HAP-1 (cell line): ENCODE measurements around the gene CDIP1.

Experiments
- DNase-seq, 2 experiments: peaks; one replicate each; pipeline ENCODE4 v3.0.0-alpha.2; 2016 to 2020; ENCODE audit warnings: low spot score in 2 of 2
- H3K27me3 ChIP-seq: fragments of 250-450 bp; sonication (Bioruptor Pico); 2 replicates; pipeline ENCODE4 v1.5.1; 2020; ENCODE audit warnings: low read depth, mild to moderate bottlenecking, moderate library complexity
- H3K36me3 ChIP-seq: fragments of 250-450 bp; sonication (Bioruptor Pico); replicated peaks from 2 replicates; pipeline ENCODE4 v1.5.1; 2020; ENCODE audit warnings: mild to moderate bottlenecking
- H3K4me1 ChIP-seq: fragments of 250-450 bp; sonication (Bioruptor Pico); 2 replicates; pipeline ENCODE4 v1.5.1; 2020; ENCODE audit warnings: mild to moderate bottlenecking
- H3K4me3 ChIP-seq: fragments of 250-450 bp; sonication (Bioruptor Pico); 2 replicates; pipeline ENCODE4 v1.5.1; 2020; ENCODE audit warnings: mild to moderate bottlenecking, moderate library complexity
- H3K9me3 ChIP-seq: fragments of 250-450 bp; sonication (Bioruptor Pico); 2 replicates; pipeline ENCODE4 v1.5.1; 2020; ENCODE audit warnings: mild to moderate bottlenecking, moderate library complexity
- in situ Hi-C: fragments of 300-500 bp; cut with MboI; formaldehyde crosslinking; loops from 3 replicates; pipeline ENCODE4 v1.14.3; 2020; ENCODE audit warnings: low sequenced_read_pairs, inconsistent platforms, mixed read lengths

CDIP1 gene

GRCh38 chr16:4505356-4506147 is 33.0 kb downstream of the CDIP1 start:
- H3K4me1 ChIP-seq: no peaks in the 10 kb centered on the region
- no peaks in the 10 kb centered on the region for H3K9me3 ChIP-seq
- no peak overlapping the region for H3K4me3 ChIP-seq
- H3K27me3 ChIP-seq: no peaks in the 10 kb centered on the region
- peaks cover 40% of the 10 kb centered on the region for H3K36me3 ChIP-seq
- in situ Hi-C loops: no loop called here
- no peak for DNase-seq

GRCh38 chr16:4501071-4501478 is 37.5 kb downstream of the CDIP1 start:
- Histone ChIP-seq H3K4me1 (no peaks in the 10 kb centered on the region), H3K27me3 (no peaks in the 10 kb centered on the region), H3K36me3 (peaks cover 3% of the 10 kb centered on the region; the same call in 1 of the 2 replicates), H3K4me3 (no peak overlapping the region), H3K9me3 (no peaks in the 10 kb centered on the region)
- DNase-seq: no peak
- in situ Hi-C loops: no loop called here

- H3K4me1 ChIP-seq: peaks cover 3% of the 10 kb centered on the region
- no peak for DNase-seq
- peaks cover 3% of the 10 kb centered on the region; the same call in 1 of the 2 replicates for H3K36me3 ChIP-seq
- H3K9me3 ChIP-seq: no peaks in the 10 kb centered on the region
- H3K27me3 ChIP-seq: no peaks in the 10 kb centered on the region
- in situ Hi-C loops: no loop called here
- H3K4me3 ChIP-seq: no peak overlapping the region
Measured at GRCh38 chr16:4500272-4500671, 38.3 kb downstream of the CDIP1 start.

GRCh38 chr16:4499196-4499555 is 39.4 kb downstream of the CDIP1 start:
- Histone ChIP-seq H3K4me3 (no peak overlapping the region), H3K36me3 (peaks cover 3% of the 10 kb centered on the region; the same call in 1 of the 2 replicates), H3K27me3 (no peaks in the 10 kb centered on the region), H3K9me3 (no peaks in the 10 kb centered on the region), H3K4me1 (peaks cover 14% of the 10 kb centered on the region)
- in situ Hi-C loops: no loop called here
- DNase-seq: no peak

GRCh38 chr16:4498546-4499195 is 39.9 kb downstream of the CDIP1 start:
- no peak for DNase-seq
- Histone ChIP-seq H3K36me3 (peaks cover 3% of the 10 kb centered on the region; the same call in 1 of the 2 replicates), H3K9me3 (no peaks in the 10 kb centered on the region), H3K4me1 (peaks cover 14% of the 10 kb centered on the region), H3K4me3 (no peak overlapping the region), H3K27me3 (no peaks in the 10 kb centered on the region)
- in situ Hi-C loops: no loop called here

- no peaks in the 10 kb centered on the region for H3K27me3 ChIP-seq
- H3K9me3 ChIP-seq: no peaks in the 10 kb centered on the region
- H3K36me3 ChIP-seq: peaks cover 3% of the 10 kb centered on the region; the same call in 1 of the 2 replicates
- no peak for DNase-seq
- no peak overlapping the region for H3K4me3 ChIP-seq
- in situ Hi-C loops: no loop called here
- H3K4me1 ChIP-seq: peaks cover 14% of the 10 kb centered on the region
Measured at GRCh38 chr16:4496305-4496704, 42.3 kb downstream of the CDIP1 start.

- no peak for DNase-seq
- in situ Hi-C loops: no loop called here
- peaks cover 14% of the 10 kb centered on the region for H3K4me1 ChIP-seq
- H3K4me3 ChIP-seq: no peak overlapping the region
- H3K9me3 ChIP-seq: no peaks in the 10 kb centered on the region
- peaks cover 3% of the 10 kb centered on the region; the same call in 1 of the 2 replicates for H3K36me3 ChIP-seq
- no peaks in the 10 kb centered on the region for H3K27me3 ChIP-seq
Measured at GRCh38 chr16:4495766-4496165, 42.8 kb downstream of the CDIP1 start.

GRCh38 chr16:4494746-4495490 is 43.7 kb downstream of the CDIP1 start:
- H3K4me1 ChIP-seq: peaks cover 14% of the 10 kb centered on the region

GRCh38 chr16:4491898-4492297 is 46.7 kb downstream of the CDIP1 start:
- H3K27me3 ChIP-seq: no peaks in the 10 kb centered on the region

More at GRCh38 chr16:4494746-4495490, 43.7 kb downstream of the CDIP1 start:
- peak; percentile 33 to 71 for DNase-seq
- H3K36me3 ChIP-seq: peaks cover 8% of the 10 kb centered on the region; the same call in 1 of the 2 replicates
- in situ Hi-C loops: no loop called here
- H3K27me3 ChIP-seq: no peaks in the 10 kb centered on the region
- H3K9me3 ChIP-seq: no peaks in the 10 kb centered on the region
- H3K4me3 ChIP-seq: no peak overlapping the region

GRCh38 chr16:4489030-4489429 is 49.5 kb downstream of the CDIP1 start:
- Histone ChIP-seq H3K4me3 (no peak overlapping the region), H3K4me1 (no peaks in the 10 kb centered on the region; the same call in 1 of the 2 replicates), H3K36me3 (peaks cover 34% of the 10 kb centered on the region), H3K9me3 (no peaks in the 10 kb centered on the region), H3K27me3 (no peaks in the 10 kb centered on the region)
- in situ Hi-C loops: no loop called here
- no peak for DNase-seq

More at GRCh38 chr16:4491898-4492297, 46.7 kb downstream of the CDIP1 start:
- Histone ChIP-seq H3K4me1 (peaks cover 14% of the 10 kb centered on the region), H3K36me3 (peaks cover 14% of the 10 kb centered on the region), H3K4me3 (no peak overlapping the region), H3K9me3 (no peaks in the 10 kb centered on the region)
- no peak for DNase-seq
- in situ Hi-C loops: no loop called here

- Histone ChIP-seq H3K27me3 (no peaks in the 10 kb centered on the region), H3K4me3 (no peak overlapping the region), H3K9me3 (no peaks in the 10 kb centered on the region), H3K4me1 (no peaks in the 10 kb centered on the region), H3K36me3 (peaks cover 39% of the 10 kb centered on the region)
- DNase-seq: no peak
- in situ Hi-C loops: no loop called here
Measured at GRCh38 chr16:4488499-4488967, 50.0 kb downstream of the CDIP1 start.

- no peak for DNase-seq
- in situ Hi-C loops: no loop called here
- Histone ChIP-seq H3K4me1 (no peaks in the 10 kb centered on the region), H3K27me3 (no peaks in the 10 kb centered on the region), H3K9me3 (no peaks in the 10 kb centered on the region), H3K36me3 (peaks cover 41% of the 10 kb centered on the region), H3K4me3 (no peak overlapping the region)
Measured at GRCh38 chr16:4487955-4488498, 50.5 kb downstream of the CDIP1 start.

- in situ Hi-C loops: no loop called here
- no peak for DNase-seq
- Histone ChIP-seq H3K4me3 (no peak overlapping the region), H3K9me3 (no peaks in the 10 kb centered on the region), H3K4me1 (no peaks in the 10 kb centered on the region), H3K27me3 (no peaks in the 10 kb centered on the region), H3K36me3 (peaks cover 41% of the 10 kb centered on the region)
Measured at GRCh38 chr16:4486126-4486893, 52.3 kb downstream of the CDIP1 start.
